ENCODE results near the gene CADM1. TPM values are rescaled to one million over a fixed set of nuclear protein-coding genes. Genes with fewer than 3 reads are reported as not detected.

The CADM1 gene
- total RNA-seq, 4 donors from 2014 or later: 1.2 to 2.5 (median 2.2) TPM

- TF ChIP-seq POLR2A (IDR thresholded peaks at IDR 0.05) (no peak), CTCF (IDR thresholded peaks at IDR 0.05 in 4 of 5, conservative IDR thresholded peaks at IDR 0.05 in 1 of 5) (no peak)
- ATAC-seq (no peak), DNase-seq (no peak)
- in situ Hi-C loops (cut with MboI; ENCODE audit: low sequenced_read_pairs in 4 of 4): no loop called here
- Histone ChIP-seq H3K36me3 (no peaks in the 10 kb centered on the region), H3K9me3 (no peaks in the 10 kb centered on the region), H3K27me3 (no peaks in the 10 kb centered on the region), H3K27ac (no peak overlapping the region), H3K4me3 (no peak overlapping the region), H3K4me1 (no peaks in the 10 kb centered on the region)
- intact Hi-C loops (cut with DNase I; ENCODE audit: low total_unique reads): no loop called here
Observed at GRCh38 chr11:115306689-115307088, 197.5 kb downstream of the CADM1 start.

- Histone ChIP-seq H3K36me3 (no peaks in the 10 kb centered on the region), H3K4me3 (no peak overlapping the region), H3K27ac (no peak overlapping the region), H3K27me3 (no peaks in the 10 kb centered on the region), H3K4me1 (no peaks in the 10 kb centered on the region), H3K9me3 (no peaks in the 10 kb centered on the region)
- intact Hi-C loops (cut with DNase I; ENCODE audit: low total_unique reads) (loop anchor here (5.0 kb wide), 1 partner anchor 83 kb away; no protein-coding TSS in a partner anchor), in situ Hi-C loops (cut with MboI; ENCODE audit: low sequenced_read_pairs in 4 of 4) (no loop called here)
- ATAC-seq: no peak
- no peak for DNase-seq
- TF ChIP-seq CTCF (IDR thresholded peaks at IDR 0.05 in 4 of 5, conservative IDR thresholded peaks at IDR 0.05 in 1 of 5) (no peak), POLR2A (IDR thresholded peaks at IDR 0.05) (no peak)
Observed at GRCh38 chr11:115304774-115305472, 199.3 kb downstream of the CADM1 start.

GRCh38 chr11:115303929-115304531, 200.2 kb downstream of the CADM1 start:
- Histone ChIP-seq H3K27ac (no peak overlapping the region), H3K4me1 (peaks cover 0 to 2% of the 10 kb centered on the region in 2 donors), H3K9me3 (no peaks in the 10 kb centered on the region), H3K36me3 (no peaks in the 10 kb centered on the region), H3K4me3 (no peak overlapping the region), H3K27me3 (no peaks in the 10 kb centered on the region)
- ATAC-seq (no peak), DNase-seq (no peak)
- in situ Hi-C loops (cut with MboI; ENCODE audit: low sequenced_read_pairs in 4 of 4): no loop called here
- intact Hi-C loops (cut with DNase I; ENCODE audit: low total_unique reads): loop anchor here (5.0 kb wide), 1 partner anchor 82 kb away; no protein-coding TSS in a partner anchor
- TF ChIP-seq CTCF (IDR thresholded peaks at IDR 0.05 in 4 of 5, conservative IDR thresholded peaks at IDR 0.05 in 1 of 5) (no peak), POLR2A (IDR thresholded peaks at IDR 0.05) (no peak)

GRCh38 chr11:115302946-115303703, 201.1 kb downstream of the CADM1 start:
- Histone ChIP-seq H3K4me3 (no peak overlapping the region), H3K27ac (no peak overlapping the region), H3K4me1 (peaks cover 4 to 10% of the 10 kb centered on the region in 2 donors), H3K27me3 (no peaks in the 10 kb centered on the region), H3K36me3 (no peaks in the 10 kb centered on the region), H3K9me3 (no peaks in the 10 kb centered on the region)
- TF ChIP-seq POLR2A (IDR thresholded peaks at IDR 0.05) (no peak), CTCF (IDR thresholded peaks at IDR 0.05 in 4 of 5, conservative IDR thresholded peaks at IDR 0.05 in 1 of 5) (no peak)
- in situ Hi-C loops (cut with MboI; ENCODE audit: low sequenced_read_pairs in 4 of 4): no loop called here
- ATAC-seq (no peak), DNase-seq (no peak)
- intact Hi-C loops (cut with DNase I; ENCODE audit: low total_unique reads): loop anchor here (5.0 kb wide), 1 partner anchor 81 kb away; no protein-coding TSS in a partner anchor

Data from gastrocnemius medialis (tissue), 4 donors.